Activated CD8-positive, alpha-beta memory T cell treated with anti-CD3 and anti-CD28 coated beads, Interleukin-2, amount 50 U/mL, for 1 hour (primary cell): ENCODE measurements around the gene BPGM.

Experiments
- DNase-seq: peaks from one replicate; pipeline ENCODE4 v3.0.0-alpha.2; 2020; ENCODE audit errors: extremely low read depth

BPGM gene

GRCh38 chr7:134697205-134697886 is 50.7 kb downstream of the BPGM start:
- no peak for DNase-seq

GRCh38 chr7:134698481-134698880 is 51.8 kb downstream of the BPGM start:
- no peak for DNase-seq

- no peak for DNase-seq
Observed at GRCh38 chr7:134699021-134699818, 52.6 kb downstream of the BPGM start.

GRCh38 chr7:134699899-134700298 is 53.2 kb downstream of the BPGM start:
- DNase-seq = no peak

- DNase-seq = no peak
Observed at GRCh38 chr7:134701272-134701671, 54.6 kb downstream of the BPGM start.

GRCh38 chr7:134702366-134703240 is 56.0 kb downstream of the BPGM start:
- no peak for DNase-seq

GRCh38 chr7:134703241-134703594 is 56.6 kb downstream of the BPGM start:
- DNase-seq = no peak

GRCh38 chr7:134703782-134704181 is 57.1 kb downstream of the BPGM start:
- DNase-seq = no peak

GRCh38 chr7:134704827-134705226 is 58.2 kb downstream of the BPGM start:
- no peak for DNase-seq

- no peak for DNase-seq
Observed at GRCh38 chr7:134705716-134706115, 59.1 kb downstream of the BPGM start.

GRCh38 chr7:134706468-134706867 is 59.8 kb downstream of the BPGM start:
- no peak for DNase-seq

GRCh38 chr7:134707663-134708378 is 61.2 kb downstream of the BPGM start:
- DNase-seq = no peak

- no peak for DNase-seq
Observed at GRCh38 chr7:134708692-134709091, 62.0 kb downstream of the BPGM start.

- no peak for DNase-seq
Observed at GRCh38 chr7:134709197-134709596, 62.5 kb downstream of the BPGM start.

GRCh38 chr7:134710511-134710853 is 63.8 kb downstream of the BPGM start:
- DNase-seq = no peak

- peak; percentile 50 for DNase-seq
Observed at GRCh38 chr7:134710854-134711624, 64.4 kb downstream of the BPGM start.

- no peak for DNase-seq
Observed at GRCh38 chr7:134712196-134712595, 65.5 kb downstream of the BPGM start.

GRCh38 chr7:134714470-134715205 is 68.0 kb downstream of the BPGM start:
- no peak for DNase-seq

GRCh38 chr7:134718211-134718875 is 71.7 kb downstream of the BPGM start:
- no peak for DNase-seq
